ENCODE data around the gene LYRM9.

DNA sequence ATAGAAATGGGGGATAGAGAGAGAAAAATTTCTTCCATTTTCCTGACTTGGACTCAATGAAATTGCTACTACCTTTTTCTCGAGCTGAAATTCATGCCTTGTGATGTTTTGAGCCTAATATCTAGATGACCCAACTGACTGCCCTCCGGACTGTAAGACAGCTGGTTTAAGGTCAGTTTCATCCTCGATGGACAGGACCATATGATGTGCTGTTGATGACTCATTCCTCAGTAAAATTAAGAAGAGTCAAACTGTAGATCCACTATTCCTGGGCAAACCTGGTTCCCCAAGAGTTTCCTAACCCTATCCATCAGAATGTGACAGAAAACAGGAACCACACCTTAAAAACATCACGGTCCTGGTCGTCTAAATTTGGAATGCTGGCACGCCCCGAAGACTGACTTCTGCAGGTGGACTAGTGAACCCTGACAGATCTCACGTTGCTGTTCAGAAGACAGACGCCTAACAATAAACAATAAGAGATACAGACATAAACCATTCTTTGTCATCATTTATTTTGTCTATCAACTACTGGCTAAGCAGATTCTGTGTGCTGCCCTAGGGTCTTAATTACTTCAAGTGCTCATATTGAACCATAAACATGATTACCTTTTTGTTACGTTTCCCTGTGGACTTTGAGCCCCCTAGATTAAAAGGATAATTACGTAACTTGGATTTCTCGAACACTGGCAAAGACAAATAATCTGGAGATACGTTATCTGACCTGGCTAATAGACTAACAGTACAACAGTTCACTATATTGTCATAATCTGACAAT lies 47.7 kb downstream of the LYRM9 start:
- no peak for TF ChIP-seq POLR2A (IDR thresholded peaks at IDR 0.05)
- TF ChIP-seq, protein P1, sequence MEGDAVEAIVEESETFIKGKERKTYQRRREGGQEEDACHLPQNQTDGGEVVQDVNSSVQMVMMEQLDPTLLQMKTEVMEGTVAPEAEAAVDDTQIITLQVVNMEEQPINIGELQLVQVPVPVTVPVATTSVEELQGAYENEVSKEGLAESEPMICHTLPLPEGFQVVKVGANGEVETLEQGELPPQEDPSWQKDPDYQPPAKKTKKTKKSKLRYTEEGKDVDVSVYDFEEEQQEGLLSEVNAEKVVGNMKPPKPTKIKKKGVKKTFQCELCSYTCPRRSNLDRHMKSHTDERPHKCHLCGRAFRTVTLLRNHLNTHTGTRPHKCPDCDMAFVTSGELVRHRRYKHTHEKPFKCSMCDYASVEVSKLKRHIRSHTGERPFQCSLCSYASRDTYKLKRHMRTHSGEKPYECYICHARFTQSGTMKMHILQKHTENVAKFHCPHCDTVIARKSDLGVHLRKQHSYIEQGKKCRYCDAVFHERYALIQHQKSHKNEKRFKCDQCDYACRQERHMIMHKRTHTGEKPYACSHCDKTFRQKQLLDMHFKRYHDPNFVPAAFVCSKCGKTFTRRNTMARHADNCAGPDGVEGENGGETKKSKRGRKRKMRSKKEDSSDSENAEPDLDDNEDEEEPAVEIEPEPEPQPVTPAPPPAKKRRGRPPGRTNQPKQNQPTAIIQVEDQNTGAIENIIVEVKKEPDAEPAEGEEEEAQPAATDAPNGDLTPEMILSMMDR (IDR thresholded peaks at IDR 0.05): no peak

Measured in adrenal gland (tissue), 5 donors.